NCI-H146 treated with DMSO at 0.1 percent for 48 hours (cell line): Measurements from ENCODE around the gene PAX3.

Source experiments
- DNase-seq: peaks from one replicate; lab custom pipeline; 2025; ENCODE audit not compliant: unreplicated experiment; lab: John Stamatoyannopoulos, UW

The PAX3 gene

DNA sequence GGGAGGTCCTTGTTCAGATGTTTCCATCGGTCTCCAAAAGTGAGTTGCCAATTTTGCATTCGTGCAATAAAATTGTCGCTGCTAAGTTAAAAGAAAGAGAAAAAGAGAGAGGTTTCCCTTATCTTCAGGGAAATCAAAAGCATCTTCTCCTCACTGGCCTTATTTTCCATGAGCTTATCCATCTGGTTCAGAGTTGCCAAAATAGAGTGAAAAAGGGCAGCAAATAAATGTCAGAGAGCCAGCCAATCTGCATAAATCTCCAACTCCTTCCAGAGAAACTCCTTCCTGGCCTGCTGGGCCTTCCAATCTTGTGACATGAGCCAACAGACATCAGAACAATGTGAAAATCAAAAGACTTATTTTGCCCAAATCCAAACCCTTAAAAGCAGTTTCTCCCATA is 28.4 kb downstream of the PAX3 start:
- DNase-seq = no peak

- no peak for DNase-seq
These were observed 29.7 kb downstream of the PAX3 start for GRCh38 chr2:222269132-222269531.

DNA sequence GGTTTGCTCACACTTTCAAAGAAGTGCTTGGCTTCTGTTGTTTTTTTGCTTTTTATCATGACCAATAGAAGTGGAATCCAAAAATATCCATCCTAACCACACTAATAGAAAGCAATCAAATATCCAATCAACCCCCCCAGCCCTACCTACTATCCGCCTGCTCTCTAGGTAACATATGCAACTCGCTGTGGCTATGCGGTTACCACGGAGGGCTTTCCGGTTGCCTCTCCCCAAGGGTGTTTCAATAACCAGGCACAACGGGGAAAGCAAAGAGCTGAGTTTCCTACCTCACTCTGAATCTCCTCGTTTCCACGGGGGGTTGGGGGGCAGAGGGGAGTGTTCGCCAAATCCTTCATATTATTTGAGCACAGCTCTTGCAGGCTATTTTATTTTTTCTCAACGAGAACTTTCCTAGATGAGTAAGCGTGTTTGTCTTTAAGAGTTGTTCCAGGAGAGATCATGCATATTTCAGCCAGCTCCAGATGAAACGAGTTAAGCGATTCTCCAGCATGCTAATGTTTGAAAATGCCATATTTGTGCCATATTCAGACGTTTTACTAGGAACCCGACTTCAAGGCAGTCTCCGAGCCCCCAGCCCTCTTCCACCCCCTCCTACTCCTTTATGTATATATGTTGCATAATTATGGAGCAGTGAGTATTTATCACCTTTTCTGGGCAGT is 30.3 kb downstream of the PAX3 start:
- DNase-seq = no peak

GRCh38 chr2:222264791-222265320 is 33.9 kb downstream of the PAX3 start:
- DNase-seq = no peak

- no peak for DNase-seq
These were observed 37.3 kb downstream of the PAX3 start for GRCh38 chr2:222261504-222261903.

GRCh38 chr2:222257645-222258044 is 41.2 kb downstream of the PAX3 start:
- DNase-seq = no peak

- no peak for DNase-seq
These were observed 42.5 kb downstream of the PAX3 start for GRCh38 chr2:222256250-222256649.

GRCh38 chr2:222255090-222255489 is 43.7 kb downstream of the PAX3 start:
- no peak for DNase-seq

- no peak for DNase-seq
These were observed 48.5 kb downstream of the PAX3 start for GRCh38 chr2:222250313-222250712.

GRCh38 chr2:222249444-222249843 is 49.4 kb downstream of the PAX3 start:
- no peak for DNase-seq

- no peak for DNase-seq
These were observed 50.0 kb downstream of the PAX3 start for GRCh38 chr2:222248818-222249217.

DNA sequence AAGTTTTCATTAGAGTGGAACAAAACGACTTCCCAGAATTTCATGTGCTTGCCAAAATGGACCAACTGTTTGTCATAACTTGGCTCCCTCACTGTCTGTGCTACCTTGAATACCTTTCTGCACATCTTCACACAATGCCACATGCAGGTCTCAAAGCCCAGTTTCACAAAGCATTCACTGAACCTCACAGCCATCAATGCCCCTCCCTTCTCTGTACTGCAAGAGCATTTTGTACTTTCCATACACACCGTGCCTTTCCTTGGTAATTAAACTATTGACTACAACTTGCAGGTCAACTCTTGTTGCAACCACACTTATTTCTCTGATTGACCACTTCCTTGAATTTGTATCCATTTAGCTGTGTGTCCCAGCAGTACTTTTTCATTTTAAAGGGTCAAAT is 50.5 kb downstream of the PAX3 start:
- DNase-seq = no peak

GRCh38 chr2:222242532-222242931 is 56.3 kb downstream of the PAX3 start:
- no peak for DNase-seq

DNA sequence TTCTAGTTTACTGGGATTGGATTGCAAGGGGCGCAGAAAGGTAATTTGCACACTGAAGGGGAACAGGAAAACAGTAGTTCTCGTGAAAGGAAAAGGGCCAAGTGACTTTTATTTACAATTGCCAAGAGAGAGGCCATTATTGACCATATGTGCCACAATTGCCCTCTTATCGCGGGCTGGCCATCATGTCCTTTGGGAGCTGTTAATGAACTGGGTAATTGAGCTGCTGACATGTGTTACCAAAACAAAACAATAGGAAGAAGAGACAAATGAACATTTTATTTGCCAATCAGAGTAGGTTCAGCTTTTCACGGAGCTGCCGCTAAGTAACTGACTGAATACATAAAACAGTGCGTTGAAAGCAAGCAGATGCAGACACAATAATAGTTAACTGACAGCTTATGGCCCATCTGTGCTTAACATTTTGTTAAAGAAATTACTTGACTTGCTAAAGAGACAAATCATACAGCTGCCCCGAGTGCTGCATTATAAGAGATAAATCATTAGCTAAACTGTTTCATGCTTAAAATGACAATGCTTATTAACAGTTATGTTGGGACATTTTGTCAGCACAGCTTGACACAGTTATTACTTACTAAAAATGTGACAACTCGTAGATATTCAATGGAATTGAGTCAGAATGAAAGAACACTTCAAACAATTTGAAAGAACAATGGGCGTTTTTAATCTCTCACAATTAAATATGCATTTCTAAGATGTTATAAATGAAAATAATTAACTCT is 57.5 kb downstream of the PAX3 start:
- peak; percentile 42 for DNase-seq

DNA sequence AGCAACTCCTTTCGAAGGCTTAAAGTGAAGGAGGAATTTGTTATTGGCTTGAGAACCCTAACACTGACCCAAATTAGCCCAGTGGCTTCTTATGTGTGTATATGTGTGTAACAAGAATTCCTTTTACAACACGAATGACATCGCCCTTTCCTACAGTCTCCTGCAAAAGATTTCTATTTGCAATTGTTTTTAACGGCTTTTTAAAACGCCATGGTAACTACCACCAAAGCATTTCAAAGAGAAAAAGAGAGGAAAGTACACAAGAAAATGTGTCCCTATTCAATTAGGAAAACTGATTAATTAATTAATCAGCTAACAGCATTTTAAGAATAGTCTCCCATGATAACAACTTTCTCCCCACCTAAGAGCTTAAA is 58.1 kb downstream of the PAX3 start:
- DNase-seq = no peak

DNA sequence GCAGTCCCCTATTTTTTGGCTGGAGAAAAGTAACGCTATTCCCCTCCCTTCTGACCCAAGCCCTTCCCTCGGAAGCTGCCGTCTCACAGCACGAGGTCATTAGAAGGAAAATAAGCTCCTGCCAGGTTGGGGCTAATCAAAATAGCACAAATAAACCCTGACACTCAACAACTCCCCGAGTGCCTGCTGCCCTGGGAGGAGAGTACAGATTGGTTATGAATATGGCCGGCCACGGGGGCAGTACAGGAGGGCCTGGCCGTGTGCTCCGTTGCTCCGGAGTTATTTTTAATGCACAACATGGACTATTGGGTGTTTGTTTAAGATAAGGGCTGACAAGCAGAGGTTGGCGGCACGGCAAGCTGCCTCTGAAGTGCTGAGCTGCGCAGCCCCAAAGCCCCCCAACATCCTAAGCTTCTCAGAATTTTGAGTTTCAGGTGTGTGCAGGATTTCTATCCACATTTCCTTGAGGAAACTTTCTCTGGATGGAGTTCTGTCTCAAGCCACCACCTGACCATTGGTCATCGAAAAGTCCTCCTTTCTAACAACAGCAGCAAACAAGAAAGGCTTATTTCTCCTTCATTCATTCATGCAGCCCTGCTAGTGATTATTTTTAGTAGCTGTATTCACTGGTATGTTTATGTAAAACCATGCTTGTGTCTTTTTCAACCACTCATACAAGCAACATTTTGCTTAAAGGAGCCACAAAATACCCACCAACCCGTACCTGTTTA is 58.7 kb downstream of the PAX3 start:
- no peak for DNase-seq

GRCh38 chr2:222239091-222239490 is 59.7 kb downstream of the PAX3 start:
- no peak for DNase-seq

- DNase-seq = no peak
These were observed 60.7 kb downstream of the PAX3 start for GRCh38 chr2:222238072-222238471.

DNA sequence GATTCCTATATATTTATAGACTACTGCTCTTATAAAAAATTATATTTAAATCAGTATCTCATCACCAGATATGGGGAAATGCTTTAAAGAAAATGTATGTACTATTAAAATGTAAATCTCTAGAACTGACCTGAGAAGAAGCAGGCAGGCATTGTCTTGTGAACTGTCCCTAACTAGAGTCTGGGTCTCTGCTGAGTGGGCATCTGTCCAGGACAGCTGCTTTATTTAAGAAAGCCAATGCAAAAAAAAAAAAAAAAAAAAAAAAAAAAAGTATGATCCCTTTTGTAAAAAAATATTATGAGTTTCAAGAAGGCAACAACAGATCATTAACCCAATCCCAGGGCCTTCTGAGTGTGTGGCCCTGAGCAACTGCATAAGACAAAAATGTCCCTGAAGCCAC is 66.0 kb downstream of the PAX3 start:
- no peak for DNase-seq

- DNase-seq = no peak
These were observed 66.4 kb downstream of the PAX3 start for GRCh38 chr2:222232372-222232771.

GRCh38 chr2:222228054-222228453 is 70.7 kb downstream of the PAX3 start:
- DNase-seq = no peak

- DNase-seq = no peak
These were observed 80.0 kb downstream of the PAX3 start for GRCh38 chr2:222218786-222219185.
